Stimulated activated naive CD4-positive, alpha-beta T cell (primary cell): ENCODE results near the gene CAPN9.
"Not testable (repeated sequence)": the region's sequence is repeated elsewhere in the genome, so short reads cannot be mapped to it uniquely, and the experiment has no call there.

ENCODE experiments used
- DNase-seq, 6 experiments: peaks; one replicate each; lab custom pipeline; 2025; lab: John Stamatoyannopoulos, UW

Gene CAPN9

GRCh38 chr1:230747127-230747730, at the start of gene CAPN9:
Gene CAPN9, plus strand, starts transcription at chr1:230747388. Its CDS starts 109 bp downstream, at chr1:230747497.
- no peak for DNase-seq

- no peak for DNase-seq
Observed at GRCh38 chr1:230698130-230698529, 49.1 kb upstream of the CAPN9 start.

- DNase-seq = not testable (repeated sequence)
Observed at GRCh38 chr1:230698964-230699363, 48.2 kb upstream of the CAPN9 start.

GRCh38 chr1:230699716-230700115, 47.5 kb upstream of the CAPN9 start:
- no peak for DNase-seq

GRCh38 chr1:230700132-230700531, 47.1 kb upstream of the CAPN9 start:
- DNase-seq = no peak

GRCh38 chr1:230701434-230701833, 45.8 kb upstream of the CAPN9 start:
- DNase-seq = no peak

- DNase-seq = no peak
Observed at GRCh38 chr1:230701895-230702768, 45.1 kb upstream of the CAPN9 start.

GRCh38 chr1:230702934-230703678, 44.1 kb upstream of the CAPN9 start:
- no peak for DNase-seq

- DNase-seq = no peak
Observed at GRCh38 chr1:230703679-230704385, 43.4 kb upstream of the CAPN9 start.

- DNase-seq = no peak
Observed at GRCh38 chr1:230704830-230705229, 42.4 kb upstream of the CAPN9 start.

- DNase-seq = no peak
Observed at GRCh38 chr1:230705289-230706019, 41.7 kb upstream of the CAPN9 start.

- DNase-seq = no peak
Observed at GRCh38 chr1:230706020-230706699, 41.0 kb upstream of the CAPN9 start.

GRCh38 chr1:230706887-230707731, 40.1 kb upstream of the CAPN9 start:
- no peak for DNase-seq

GRCh38 chr1:230707732-230708630, 39.2 kb upstream of the CAPN9 start:
- no peak for DNase-seq

GRCh38 chr1:230708631-230709580, 38.3 kb upstream of the CAPN9 start:
- DNase-seq = no peak

- no peak for DNase-seq
Observed at GRCh38 chr1:230709619-230710542, 37.3 kb upstream of the CAPN9 start.

GRCh38 chr1:230710543-230710904, 36.7 kb upstream of the CAPN9 start:
- no peak for DNase-seq
